ENCODE data around the gene LYST. TPM values are rescaled to one million over a fixed set of nuclear protein-coding genes. Genes with fewer than 3 reads are reported as not detected.
A peak's percentile ranks its signal among the peaks of the same experiment; 100 is the strongest.

LYST gene
- total RNA-seq, 1 donor from 2014 or later: 90.2 TPM

GRCh38 chr1:235632506-235633401, 234.0 kb downstream of the LYST start:
- Mint-ChIP-seq H3K4me3 (peak overlapping the region; percentile 62), H3K36me3 (ENCODE audit: low read depth) (no peaks in the 10 kb centered on the region), H3K4me1 (peaks cover 10% of the 10 kb centered on the region), H3K27me3 (peaks cover 15% of the 10 kb centered on the region), H3K27ac (no peak overlapping the region), H3K9me3 (no peaks in the 10 kb centered on the region)
- intact Hi-C loops (cut with micrococcal nuclease): no loop called here
- no peak for DNase-seq
- POLR2A ChIA-PET: no interaction called here
- no peak for ATAC-seq (ENCODE audit: low read depth)
- no peak for TF ChIP-seq CTCF (IDR thresholded peaks at IDR 0.05)
- CTCF ChIA-PET: no interaction called here

- DNase-seq (no peak), ATAC-seq (ENCODE audit: low read depth) (no peak)
- no peak for TF ChIP-seq CTCF (IDR thresholded peaks at IDR 0.05)
- intact Hi-C loops (cut with micrococcal nuclease): no loop called here
- POLR2A ChIA-PET: no interaction called here
- H3K36me3 Mint-ChIP-seq (ENCODE audit: low read depth): no peaks in the 10 kb centered on the region
- CTCF ChIA-PET: no interaction called here
- H3K27me3 Mint-ChIP-seq: peaks cover 19% of the 10 kb centered on the region
- no peak overlapping the region for H3K27ac Mint-ChIP-seq
- no peak overlapping the region for H3K4me3 Mint-ChIP-seq
- H3K4me1 Mint-ChIP-seq: peaks cover 10% of the 10 kb centered on the region
- H3K9me3 Mint-ChIP-seq: no peaks in the 10 kb centered on the region
Observed at GRCh38 chr1:235631816-235632215, 234.9 kb downstream of the LYST start.

GRCh38 chr1:235628316-235629005, 238.2 kb downstream of the LYST start:
- intact Hi-C loops (cut with micrococcal nuclease): no loop called here
- no peak overlapping the region for H3K27ac Mint-ChIP-seq
- ATAC-seq (ENCODE audit: low read depth) (no peak), DNase-seq (no peak)
- no peaks in the 10 kb centered on the region for H3K9me3 Mint-ChIP-seq
- ChIA-PET CTCF (no interaction called here), POLR2A (no interaction called here)
- H3K27me3 Mint-ChIP-seq: peaks cover 14% of the 10 kb centered on the region
- H3K36me3 Mint-ChIP-seq (ENCODE audit: low read depth): no peaks in the 10 kb centered on the region
- H3K4me1 Mint-ChIP-seq: peaks cover 10% of the 10 kb centered on the region
- TF ChIP-seq CTCF (IDR thresholded peaks at IDR 0.05): no peak
- H3K4me3 Mint-ChIP-seq: no peak overlapping the region

GRCh38 chr1:235625831-235626230, 240.9 kb downstream of the LYST start:
- DNase-seq: no peak
- Mint-ChIP-seq H3K27ac (no peak overlapping the region), H3K9me3 (no peaks in the 10 kb centered on the region), H3K4me3 (no peak overlapping the region), H3K27me3 (peaks cover 22% of the 10 kb centered on the region), H3K36me3 (ENCODE audit: low read depth) (no peaks in the 10 kb centered on the region), H3K4me1 (no peaks in the 10 kb centered on the region)
- intact Hi-C loops (cut with micrococcal nuclease): no loop called here
- no peak for TF ChIP-seq CTCF (IDR thresholded peaks at IDR 0.05)
- ChIA-PET CTCF (no interaction called here), POLR2A (interaction anchor here (0.6 kb wide), 1 partner anchor 233 kb away, joined by 3 read pairs; no protein-coding TSS in a partner anchor)
- no peak for ATAC-seq (ENCODE audit: low read depth)

GRCh38 chr1:235625340-235625739, 241.4 kb downstream of the LYST start:
- ChIA-PET CTCF (no interaction called here), POLR2A (no interaction called here)
- no peak overlapping the region for H3K4me3 Mint-ChIP-seq

More at GRCh38 chr1:235625340-235625739, 241.4 kb downstream of the LYST start:
- no peak for ATAC-seq (ENCODE audit: low read depth)
- Mint-ChIP-seq H3K9me3 (no peaks in the 10 kb centered on the region), H3K36me3 (ENCODE audit: low read depth) (no peaks in the 10 kb centered on the region), H3K4me1 (no peaks in the 10 kb centered on the region), H3K27me3 (peaks cover 22% of the 10 kb centered on the region), H3K27ac (no peak overlapping the region)
- TF ChIP-seq CTCF (IDR thresholded peaks at IDR 0.05): no peak
- intact Hi-C loops (cut with micrococcal nuclease): no loop called here
- DNase-seq: no peak

Data from activated B cell treated with CpG ODN at 0.5 μM for 24 hours (primary cell).